Osteocyte (in vitro differentiated cells): ENCODE data around the gene CALM3. TPM values are rescaled to one million over a fixed set of nuclear protein-coding genes. Genes with fewer than 3 reads are reported as not detected.

Experiments used
- DNase-seq: peaks from one replicate; pipeline ENCODE4 v3.0.0; 2021; ENCODE audit warnings: mixed read lengths; ENCODE audit not compliant: unreplicated experiment; ENCODE audit errors: extremely low spot score
- H3K27ac Mint-ChIP-seq: one replicate; pipeline ENCODE4 v1.8.0; 2021; ENCODE audit warnings: mild to moderate bottlenecking, mixed read lengths; ENCODE audit not compliant: unreplicated experiment
- H3K27me3 Mint-ChIP-seq: one replicate; pipeline ENCODE4 v1.8.0; 2021; ENCODE audit warnings: mixed read lengths; ENCODE audit not compliant: unreplicated experiment
- H3K36me3 Mint-ChIP-seq: one replicate; pipeline ENCODE4 v1.8.0; 2021; ENCODE audit warnings: mixed read lengths; ENCODE audit not compliant: unreplicated experiment
- H3K4me1 Mint-ChIP-seq: one replicate; pipeline ENCODE4 v1.8.0; 2021; ENCODE audit warnings: mixed read lengths; ENCODE audit not compliant: unreplicated experiment
- H3K4me3 Mint-ChIP-seq: one replicate; pipeline ENCODE4 v1.8.0; 2021; ENCODE audit warnings: mild to moderate bottlenecking, moderate library complexity, mixed read lengths; ENCODE audit not compliant: unreplicated experiment
- H3K9me3 Mint-ChIP-seq: one replicate; pipeline ENCODE4 v1.8.0; 2021; ENCODE audit warnings: mixed read lengths; ENCODE audit not compliant: unreplicated experiment
- CTCF ChIP-seq: fragments of 200-600 bp; sonication (generic); IDR thresholded peaks from 2 replicates; pipeline ENCODE4 v1.5.0; 2021; ENCODE audit warnings: antibody characterized with exemption, mild to moderate bottlenecking, moderate library complexity
- total RNA-seq: library from RNA; stranded (reverse); gene quantifications from 2 replicates; pipeline ENCODE4 v1.2.1, GENCODE V29; 2021

CALM3 gene
- total RNA-seq, 1 donor from 2014 or later: 168 TPM

GRCh38 chr19:46635920-46636761 is 35.0 kb downstream of the CALM3 start, which contains the start of gene GNG8:
Gene GNG8, minus strand, starts transcription at chr19:46636202. Its CDS starts 1,520 bp downstream, at chr19:46634682.
- Mint-ChIP-seq H3K4me3 (no peak within 1 kb of the TSS), H3K9me3 (no peaks in the 10 kb centered on the region), H3K36me3 (no peaks in the 10 kb centered on the region), H3K4me1 (peaks cover 7% of the 10 kb centered on the region), H3K27me3 (peaks cover 6% of the 10 kb centered on the region), H3K27ac (peak within 1 kb of the TSS; percentile 39)
- TF ChIP-seq CTCF: no peak
- DNase-seq: no peak

GRCh38 chr19:46637224-46637623 is 36.1 kb downstream of the CALM3 start:
- DNase-seq: no peak
- no peaks in the 10 kb centered on the region for H3K36me3 Mint-ChIP-seq
- H3K27me3 Mint-ChIP-seq: peaks cover 6% of the 10 kb centered on the region
- H3K9me3 Mint-ChIP-seq: no peaks in the 10 kb centered on the region
- no peak overlapping the region for H3K4me3 Mint-ChIP-seq
- no peak for TF ChIP-seq CTCF
- peaks cover 7% of the 10 kb centered on the region for H3K4me1 Mint-ChIP-seq
- no peak overlapping the region for H3K27ac Mint-ChIP-seq

- peaks cover 3% of the 10 kb centered on the region for H3K27me3 Mint-ChIP-seq
- peaks cover 5% of the 10 kb centered on the region for H3K4me1 Mint-ChIP-seq
- TF ChIP-seq CTCF: no peak
- no peak overlapping the region for H3K27ac Mint-ChIP-seq
- no peaks in the 10 kb centered on the region for H3K36me3 Mint-ChIP-seq
- H3K9me3 Mint-ChIP-seq: no peaks in the 10 kb centered on the region
- H3K4me3 Mint-ChIP-seq: no peak overlapping the region
- peak; percentile 87 for DNase-seq
Observed at GRCh38 chr19:46639358-46640182, 38.4 kb downstream of the CALM3 start.

- Mint-ChIP-seq H3K4me1 (peaks cover 5% of the 10 kb centered on the region), H3K27ac (no peak overlapping the region), H3K27me3 (peaks cover 2% of the 10 kb centered on the region), H3K9me3 (no peaks in the 10 kb centered on the region), H3K36me3 (no peaks in the 10 kb centered on the region), H3K4me3 (peak overlapping the region; percentile 46)
- no peak for DNase-seq
- TF ChIP-seq CTCF: no peak
Observed at GRCh38 chr19:46640656-46641055, 39.5 kb downstream of the CALM3 start.

GRCh38 chr19:46644720-46645119 is 43.6 kb downstream of the CALM3 start:
- Mint-ChIP-seq H3K27ac (no peak overlapping the region), H3K36me3 (peaks cover 6% of the 10 kb centered on the region), H3K9me3 (no peaks in the 10 kb centered on the region), H3K27me3 (no peaks in the 10 kb centered on the region), H3K4me3 (no peak overlapping the region), H3K4me1 (peaks cover 4% of the 10 kb centered on the region)
- no peak for TF ChIP-seq CTCF
- DNase-seq: no peak
